HG02759 (cell line): Measurements from ENCODE around the gene MICAL3.

ENCODE experiments used
- ATAC-seq: cut with Tn5 transposase; IDR thresholded peaks from one replicate; pipeline ENCODE4 v1.9.1; 2021; ENCODE audit warnings: mild to moderate bottlenecking, moderate library complexity; ENCODE audit not compliant: unreplicated experiment

The MICAL3 gene

GRCh38 chr22:17873804-17874203 lies 150.6 kb downstream of the MICAL3 start:
- ATAC-seq, result no peak

DNA sequence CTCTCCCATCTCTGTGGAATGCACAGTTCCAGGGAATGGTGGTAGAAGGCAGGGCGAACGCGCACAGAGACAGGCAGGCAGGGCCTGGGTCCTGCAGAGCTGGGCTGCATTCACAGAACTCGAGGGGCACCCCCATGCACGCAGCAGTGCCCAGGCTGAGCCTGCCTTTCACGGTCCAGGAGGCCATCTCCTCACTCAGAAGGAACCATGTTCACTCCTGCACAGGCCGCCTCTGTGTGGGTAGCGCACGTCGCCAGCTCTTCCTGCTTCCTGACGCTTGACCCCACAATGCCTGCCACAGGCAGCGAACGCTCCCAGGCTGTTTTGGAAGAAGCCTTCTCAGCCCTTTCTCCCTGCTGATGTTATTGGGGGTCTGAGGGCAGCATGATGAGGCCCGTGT lies 151.2 kb downstream of the MICAL3 start:
- ATAC-seq, result no peak

- no peak for ATAC-seq
Observed at GRCh38 chr22:17872471-17872870, 151.9 kb downstream of the MICAL3 start.

DNA sequence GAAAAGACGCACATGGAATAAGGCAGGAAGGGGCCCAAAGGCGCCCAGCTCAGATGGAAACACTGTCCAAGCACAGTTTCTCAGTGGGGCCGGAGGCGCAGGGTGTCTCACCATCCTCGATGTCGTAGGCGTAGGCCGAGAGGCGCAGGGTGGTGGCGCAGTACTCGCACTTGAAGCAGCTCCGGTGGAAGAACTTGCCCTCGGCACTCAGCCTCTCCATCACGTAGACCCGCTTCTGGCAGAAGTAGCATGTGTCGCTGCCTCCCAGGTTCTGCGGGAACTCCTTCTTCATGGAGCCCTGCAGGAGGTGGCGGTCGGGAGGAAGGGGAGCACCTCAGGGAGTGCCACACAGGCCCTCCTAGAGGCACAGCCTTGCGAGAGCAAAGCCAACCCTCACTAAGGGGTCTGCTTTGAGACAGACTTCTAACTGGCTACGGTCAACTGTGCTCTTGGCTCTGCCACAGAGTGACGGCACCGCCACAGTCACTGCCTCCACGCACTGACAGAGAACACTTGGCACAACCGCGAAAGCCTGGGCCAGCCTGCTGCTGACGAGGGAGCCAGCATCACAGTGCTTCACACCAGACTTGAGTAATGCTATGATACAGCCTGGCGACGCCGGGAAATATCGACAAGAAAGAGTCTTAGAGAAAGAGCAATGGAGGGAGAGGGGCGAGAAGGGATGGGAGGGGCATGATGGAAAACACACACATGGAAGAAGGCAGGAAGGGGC lies 152.5 kb downstream of the MICAL3 start:
- ATAC-seq, result no peak

DNA sequence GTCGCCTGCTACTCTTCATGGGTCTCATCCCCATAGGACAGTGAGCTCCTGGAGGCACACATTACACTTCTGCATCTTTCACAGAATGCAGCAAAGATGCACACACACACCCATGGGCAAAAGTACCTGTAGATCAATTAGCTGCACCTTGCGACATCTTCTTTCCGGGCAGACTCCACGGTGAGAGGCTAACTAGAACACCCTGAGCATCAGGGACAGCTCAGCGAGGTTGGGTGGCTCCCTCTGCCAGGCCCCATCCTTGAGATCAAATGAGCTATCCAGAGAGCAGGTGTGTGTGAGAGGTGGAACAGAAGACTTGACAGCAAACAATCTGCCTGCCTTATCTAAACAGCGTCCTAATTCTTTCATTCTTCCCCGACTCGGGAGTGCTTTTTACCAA lies 154.0 kb downstream of the MICAL3 start:
- no peak for ATAC-seq

DNA sequence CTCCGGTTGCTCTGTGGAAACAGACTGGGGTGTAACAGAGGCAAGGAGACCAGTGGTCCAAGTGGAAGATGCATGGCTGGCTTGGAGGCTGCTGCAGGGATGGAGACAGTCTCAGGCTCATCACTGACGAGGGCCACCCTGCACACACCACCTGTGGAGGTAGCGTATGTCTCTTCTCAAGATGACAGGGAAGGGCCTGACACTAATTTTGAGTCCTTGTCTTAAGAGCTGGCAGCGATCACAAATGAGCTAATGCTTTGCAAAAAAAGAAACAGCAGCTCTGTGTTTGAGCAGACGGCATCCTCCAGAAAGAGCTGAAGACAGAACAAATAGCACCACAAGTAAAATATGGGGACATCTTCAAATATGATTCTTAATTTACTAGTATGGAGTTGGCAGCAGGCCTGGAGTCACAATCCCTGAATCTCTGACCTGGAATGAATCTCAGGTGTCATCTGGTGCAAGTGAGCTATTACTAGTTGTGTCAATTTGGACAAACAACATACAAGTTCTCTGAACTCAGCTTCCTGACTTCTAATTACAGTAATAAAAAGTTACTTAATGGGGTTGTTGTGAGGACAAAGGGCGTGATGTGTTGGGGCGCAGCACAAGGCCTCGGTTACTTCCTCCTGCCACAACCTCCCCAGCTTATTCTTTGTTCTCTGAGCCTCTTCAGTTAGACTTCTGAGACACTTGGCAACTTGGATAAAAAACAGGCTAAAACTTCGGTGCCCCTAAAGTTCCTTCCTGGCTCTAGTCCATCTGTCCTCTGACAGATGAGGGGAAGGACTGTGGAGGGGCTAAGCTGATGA lies 154.9 kb downstream of the MICAL3 start:
- no peak for ATAC-seq

GRCh38 chr22:17868771-17869170 lies 155.6 kb downstream of the MICAL3 start:
- no peak for ATAC-seq

GRCh38 chr22:17867160-17867785 lies 157.1 kb downstream of the MICAL3 start:
- no peak for ATAC-seq

DNA sequence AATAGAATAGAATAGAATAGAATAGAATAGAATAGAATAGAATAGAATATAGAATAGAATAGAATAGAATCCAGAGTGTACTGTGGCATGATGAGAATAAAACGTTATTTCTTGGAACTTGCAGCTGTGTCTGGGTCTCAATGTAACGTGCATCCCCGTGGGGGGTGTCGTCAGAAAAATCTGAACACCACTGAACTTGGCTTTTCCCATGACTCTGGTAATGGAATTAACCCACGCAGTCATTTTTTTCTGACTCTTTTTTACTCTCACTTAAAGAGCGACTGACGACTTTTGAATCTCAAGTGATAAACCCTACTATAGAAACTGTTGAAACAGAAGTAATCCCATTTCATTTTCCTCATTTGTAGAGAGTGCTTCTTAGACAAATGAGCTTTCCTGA lies 157.7 kb downstream of the MICAL3 start:
- no peak for ATAC-seq

DNA sequence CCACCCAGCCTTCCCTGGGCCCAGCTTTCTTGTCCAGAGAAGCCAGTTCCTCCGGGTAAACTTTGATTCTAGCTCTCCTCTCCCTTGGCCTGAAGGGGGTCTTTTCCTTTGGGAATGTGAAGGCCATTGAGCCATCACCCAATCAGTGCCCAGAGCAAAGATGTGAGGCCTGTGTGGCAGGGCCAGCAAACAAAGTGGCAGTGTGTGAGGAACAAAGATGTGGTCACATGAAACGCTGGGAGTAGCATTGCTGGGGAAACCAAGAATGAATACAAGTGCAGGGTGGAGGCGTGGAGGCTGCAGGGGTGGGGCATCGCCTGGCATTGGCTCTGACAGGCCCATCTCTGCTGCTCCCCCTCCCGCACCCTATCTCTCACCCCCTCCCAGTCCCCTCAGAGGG lies 158.2 kb downstream of the MICAL3 start:
- no peak for ATAC-seq

DNA sequence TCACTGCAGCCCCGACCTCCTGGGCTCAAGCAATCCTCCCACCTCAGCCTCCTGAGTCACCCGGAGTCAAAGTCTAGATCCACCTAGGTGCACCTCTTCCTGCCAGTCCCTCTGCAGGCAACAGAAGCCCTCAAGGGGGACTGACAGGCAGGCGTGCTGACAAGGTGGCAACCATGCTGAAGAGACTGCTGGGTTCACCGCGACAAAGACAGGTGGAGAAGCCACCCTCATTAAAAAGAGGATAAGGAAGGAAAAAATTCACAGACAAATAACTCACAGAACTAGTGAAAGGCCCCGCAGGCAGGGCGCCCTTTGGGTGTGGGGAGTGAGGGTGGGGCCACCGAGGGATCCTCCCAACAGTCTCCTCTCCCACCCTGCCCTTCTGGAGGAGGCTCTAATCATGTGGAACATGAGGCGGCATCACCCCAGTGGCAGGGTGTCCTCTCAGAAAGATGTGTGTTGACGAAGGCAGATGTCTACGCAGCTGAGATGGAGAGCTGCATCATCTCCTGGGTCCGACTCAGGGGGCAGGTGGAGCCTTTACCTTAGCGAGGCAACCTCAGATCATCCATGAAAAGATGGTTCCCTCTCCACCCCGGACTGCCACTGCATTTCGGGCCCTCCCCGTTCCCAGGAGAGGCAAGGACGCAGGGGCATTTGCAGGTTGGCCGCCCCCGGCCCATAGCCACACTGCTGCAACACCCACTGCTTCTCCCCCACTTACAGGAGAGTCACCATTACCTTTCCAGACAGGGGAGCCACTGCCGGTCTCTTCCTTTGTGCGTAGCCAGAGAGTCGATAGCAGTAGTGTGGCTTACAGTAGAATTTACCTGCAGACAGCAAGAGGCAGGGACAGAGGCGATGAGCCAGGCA lies 158.9 kb downstream of the MICAL3 start:
- ATAC-seq, result no peak

DNA sequence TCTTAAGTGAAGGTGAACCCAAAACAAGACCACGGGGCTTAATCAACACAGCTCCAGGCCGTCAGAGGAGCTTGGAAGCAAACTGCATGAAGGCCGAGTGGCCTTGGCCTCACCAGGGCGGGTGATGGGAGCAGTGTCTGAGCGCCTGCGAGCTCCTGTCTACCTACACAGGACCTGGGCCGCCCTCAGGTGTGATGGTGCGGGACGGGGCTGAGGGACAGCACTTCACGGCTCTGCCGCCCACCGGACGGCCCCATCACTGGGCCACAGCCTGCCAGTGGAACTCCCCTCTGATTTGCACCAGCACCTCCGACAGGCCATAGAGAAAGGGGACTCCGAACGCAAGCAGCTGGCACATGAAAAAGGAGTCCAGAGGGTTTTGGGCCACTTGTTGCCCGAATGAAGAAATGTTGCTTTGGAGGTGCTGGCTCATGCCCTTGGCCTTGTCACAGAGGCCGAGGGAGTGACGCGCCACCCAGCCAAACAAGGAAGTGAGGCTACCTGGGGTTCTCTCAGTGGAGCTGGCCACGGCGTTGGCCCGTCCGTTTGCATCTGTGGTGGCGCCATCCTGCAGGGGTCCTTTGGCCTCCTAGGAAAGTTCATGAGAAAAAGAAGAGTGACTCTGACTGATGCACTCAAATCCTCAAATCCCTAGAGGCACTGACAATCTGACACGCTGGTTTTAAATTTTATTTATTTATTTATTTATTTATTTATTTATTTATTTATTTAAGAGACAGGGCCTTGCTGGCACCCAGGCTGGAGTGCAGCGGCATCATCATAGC lies 159.8 kb downstream of the MICAL3 start:
- no peak for ATAC-seq

DNA sequence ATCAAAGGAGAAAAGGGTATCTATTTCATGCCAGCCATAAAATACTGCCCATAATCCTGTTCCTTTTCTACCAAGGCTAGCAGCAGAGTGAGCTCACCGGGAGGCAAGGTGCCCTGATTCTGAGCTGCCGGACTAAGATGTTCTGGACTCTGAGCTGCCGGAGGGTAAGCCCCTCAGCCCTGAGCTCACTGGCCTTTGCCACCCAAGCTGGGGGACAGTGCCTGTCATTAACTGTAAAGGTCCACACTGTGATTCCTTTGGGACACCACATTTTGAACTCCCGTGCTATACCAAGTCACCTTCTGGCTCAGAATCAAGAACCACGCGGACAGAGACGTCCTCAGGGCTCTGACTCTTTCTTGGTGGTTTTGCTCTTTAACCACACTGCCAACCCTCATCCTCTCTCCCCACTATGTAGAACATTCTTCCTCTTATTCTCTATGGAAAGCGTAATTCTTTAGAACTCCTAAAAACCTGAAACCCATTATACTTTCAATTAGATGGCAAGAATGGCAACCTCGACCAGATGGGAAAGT lies 161.6 kb downstream of the MICAL3 start:
- no peak for ATAC-seq

- no peak for ATAC-seq
Observed at GRCh38 chr22:17861909-17862308, 162.5 kb downstream of the MICAL3 start.

GRCh38 chr22:17860220-17860965 lies 164.0 kb downstream of the MICAL3 start:
- ATAC-seq, result no peak

GRCh38 chr22:17858033-17858432 lies 166.3 kb downstream of the MICAL3 start:
- ATAC-seq, result no peak

DNA sequence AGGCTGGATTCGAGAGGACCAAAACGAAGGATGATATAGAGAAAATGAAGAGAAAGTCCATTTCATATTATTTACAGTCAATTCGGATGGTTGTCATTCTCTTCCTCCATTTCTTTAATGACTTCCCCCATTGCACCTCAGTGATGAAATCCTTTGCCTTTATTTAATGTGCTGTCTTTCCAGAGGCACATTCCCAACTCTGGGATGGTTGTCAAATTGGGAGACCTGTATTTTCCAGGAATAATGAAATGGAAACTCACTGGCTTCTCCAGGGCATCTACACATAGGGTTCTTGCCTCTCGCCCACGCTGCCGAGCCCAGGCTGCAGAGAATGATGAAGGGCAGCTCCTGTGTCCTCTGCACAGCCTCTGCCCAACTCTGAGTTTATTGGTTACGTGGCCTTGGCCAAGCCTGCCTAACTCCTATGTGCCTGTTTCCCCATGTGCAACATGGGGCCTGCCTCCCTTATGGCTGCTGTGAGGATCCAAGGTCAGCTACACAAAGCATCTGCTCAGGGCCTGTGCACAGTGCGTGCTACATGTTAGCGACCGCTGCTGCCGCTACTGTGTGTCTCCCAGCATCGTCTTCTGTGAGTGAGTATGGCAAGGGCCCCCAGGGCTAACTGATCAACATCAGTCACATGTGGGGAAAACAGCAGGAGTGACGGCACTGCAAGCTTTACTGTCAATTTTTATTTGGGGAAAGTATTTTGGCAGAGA lies 168.6 kb downstream of the MICAL3 start:
- no peak for ATAC-seq

GRCh38 chr22:17853073-17853472 lies 171.3 kb downstream of the MICAL3 start:
- no peak for ATAC-seq

- ATAC-seq, result no peak
Observed at GRCh38 chr22:17851759-17852158, 172.6 kb downstream of the MICAL3 start.
